ENCODE results near the gene RNF32. TPM values are rescaled to one million over a fixed set of nuclear protein-coding genes. Genes with fewer than 3 reads are reported as not detected.

Gene RNF32
- total and polyA plus RNA-seq, 5 donors from 2014 or later: 0.81 to 5.4 (median 1.6) TPM

DNA sequence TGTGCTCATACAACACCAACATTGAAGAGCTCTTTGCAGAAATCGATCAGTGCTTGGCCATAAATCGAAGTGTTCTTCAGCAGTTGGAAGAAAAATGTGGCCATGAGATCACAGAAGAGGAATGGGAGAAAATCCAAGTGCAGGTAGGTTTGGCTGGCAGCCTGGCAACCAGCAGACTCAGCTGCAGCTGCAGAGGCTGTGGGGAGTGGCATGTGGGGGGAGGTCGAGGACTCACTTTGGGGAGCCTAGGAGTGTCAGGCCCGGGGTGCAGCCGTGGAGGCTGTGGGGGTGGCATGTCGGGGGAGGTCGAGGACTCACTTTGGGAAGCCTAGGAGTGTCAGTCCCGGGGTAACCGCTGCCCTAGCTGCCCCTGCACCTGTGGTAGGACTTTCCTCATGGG, 35.1 kb downstream of the RNF32 start:
- H3K36me3 ChIP-seq (ENCODE audit: control insufficient read depth, insufficient read depth, low read length): peaks cover 33% of the 10 kb centered on the region
- Mint-ChIP-seq H3K9me3 (no peaks in the 10 kb centered on the region), H3K4me1 (no peaks in the 10 kb centered on the region), H3K27ac (peak overlapping the region in 1 of 3 donors; percentile 39), H3K36me3 (peaks cover 36% of the 10 kb centered on the region), H3K27me3 (no peaks in the 10 kb centered on the region), H3K4me3 (no peak overlapping the region)
- H3K4me1 ChIP-seq (ENCODE audit: control insufficient read depth, insufficient read depth, low read length, poor library complexity, severe bottlenecking): no peaks in the 10 kb centered on the region
- H3K27ac ChIP-seq (ENCODE audit: insufficient read depth, low read length, poor library complexity, severe bottlenecking): no peak overlapping the region
- no peaks in the 10 kb centered on the region for H3K9me3 ChIP-seq (ENCODE audit: control insufficient read depth in 2 of 2, low read length in 2 of 2)
- ATAC-seq (ENCODE audit: low read depth in 2 of 2) (no peak), DNase-seq (no peak)
- no peak overlapping the region for H3K4me3 ChIP-seq (ENCODE audit: low read depth, low read length)
- no peaks in the 10 kb centered on the region for H3K27me3 ChIP-seq (ENCODE audit: control insufficient read depth, insufficient read depth, low read length)

DNA sequence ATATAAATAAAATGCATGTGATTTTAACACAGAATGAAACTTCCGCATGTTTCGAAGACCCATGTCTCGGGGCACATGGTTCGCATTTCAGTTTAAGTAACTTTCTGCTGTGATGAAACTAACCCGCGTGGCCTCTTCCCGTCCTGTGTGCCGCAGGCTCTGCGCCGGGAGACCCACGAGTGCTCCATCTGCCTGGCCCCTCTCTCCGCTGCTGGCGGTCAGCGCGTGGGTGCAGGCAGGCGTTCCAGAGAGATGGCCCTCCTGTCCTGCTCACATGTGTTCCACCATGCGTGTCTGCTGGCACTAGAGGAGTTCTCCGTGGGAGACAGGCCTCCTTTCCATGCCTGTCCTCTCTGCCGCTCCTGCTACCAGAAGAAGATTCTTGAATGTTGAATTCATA, 35.7 kb downstream of the RNF32 start:
- peaks cover 33% of the 10 kb centered on the region for H3K36me3 ChIP-seq (ENCODE audit: control insufficient read depth, insufficient read depth, low read length)
- Mint-ChIP-seq H3K27ac (no peak overlapping the region), H3K4me3 (no peak overlapping the region), H3K27me3 (no peaks in the 10 kb centered on the region), H3K4me1 (no peaks in the 10 kb centered on the region), H3K9me3 (no peaks in the 10 kb centered on the region), H3K36me3 (peaks cover 32% of the 10 kb centered on the region)
- H3K9me3 ChIP-seq (ENCODE audit: control insufficient read depth in 2 of 2, low read length in 2 of 2): no peaks in the 10 kb centered on the region
- no peaks in the 10 kb centered on the region for H3K27me3 ChIP-seq (ENCODE audit: control insufficient read depth, insufficient read depth, low read length)
- no peak overlapping the region for H3K27ac ChIP-seq (ENCODE audit: insufficient read depth, low read length, poor library complexity, severe bottlenecking)
- H3K4me3 ChIP-seq (ENCODE audit: low read depth, low read length): no peak overlapping the region
- no peaks in the 10 kb centered on the region for H3K4me1 ChIP-seq (ENCODE audit: control insufficient read depth, insufficient read depth, low read length, poor library complexity, severe bottlenecking)
- DNase-seq: no peak
- no peak for ATAC-seq (ENCODE audit: low read depth in 2 of 2)

DNA sequence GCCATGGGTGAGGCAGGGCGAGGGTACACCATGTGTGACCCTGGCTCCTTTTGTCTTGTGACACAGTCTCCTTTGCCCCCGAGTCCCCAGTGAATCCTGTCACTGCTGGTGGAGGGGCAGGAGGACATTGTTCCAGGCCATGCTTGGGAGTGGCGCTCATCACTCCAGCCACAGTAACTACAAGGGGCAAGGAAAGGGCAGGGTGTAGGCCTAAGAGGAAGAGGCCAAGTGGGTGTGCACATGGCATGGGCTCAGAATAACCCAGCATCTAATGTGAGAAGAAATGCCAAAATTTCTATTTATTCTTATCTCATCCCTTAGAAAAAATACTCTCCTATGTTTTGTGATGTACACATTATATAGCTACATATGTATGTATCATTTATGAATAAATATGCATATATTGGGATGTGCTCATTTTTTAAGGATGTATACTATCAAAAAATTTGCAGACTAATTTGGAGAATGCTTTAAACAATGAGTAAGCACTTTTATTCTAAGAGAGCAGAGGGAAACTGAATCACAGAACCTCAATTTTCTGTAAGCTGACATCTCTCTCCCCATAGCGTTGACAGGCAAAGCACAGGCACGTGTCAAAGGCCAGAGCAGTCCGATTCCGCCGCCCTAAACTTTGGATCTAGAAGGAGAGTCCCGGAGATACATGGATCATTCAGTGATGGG, 36.9 kb downstream of the RNF32 start:
- Histone ChIP-seq H3K36me3 (ENCODE audit: control insufficient read depth, insufficient read depth, low read length) (peaks cover 42% of the 10 kb centered on the region), H3K4me3 (ENCODE audit: low read depth, low read length) (no peak overlapping the region), H3K9me3 (ENCODE audit: control insufficient read depth in 2 of 2, low read length in 2 of 2) (no peaks in the 10 kb centered on the region), H3K27ac (ENCODE audit: insufficient read depth, low read length, poor library complexity, severe bottlenecking) (no peak overlapping the region), H3K4me1 (ENCODE audit: control insufficient read depth, insufficient read depth, low read length, poor library complexity, severe bottlenecking) (no peaks in the 10 kb centered on the region), H3K27me3 (ENCODE audit: control insufficient read depth, insufficient read depth, low read length) (no peaks in the 10 kb centered on the region)
- Mint-ChIP-seq H3K4me3 (no peak overlapping the region), H3K9me3 (no peaks in the 10 kb centered on the region), H3K4me1 (no peaks in the 10 kb centered on the region), H3K36me3 (peaks cover 36% of the 10 kb centered on the region), H3K27ac (peak overlapping the region in 1 of 3 donors; percentile 59), H3K27me3 (no peaks in the 10 kb centered on the region)
- no peak for DNase-seq
- ATAC-seq (ENCODE audit: low read depth in 2 of 2): no peak

DNA sequence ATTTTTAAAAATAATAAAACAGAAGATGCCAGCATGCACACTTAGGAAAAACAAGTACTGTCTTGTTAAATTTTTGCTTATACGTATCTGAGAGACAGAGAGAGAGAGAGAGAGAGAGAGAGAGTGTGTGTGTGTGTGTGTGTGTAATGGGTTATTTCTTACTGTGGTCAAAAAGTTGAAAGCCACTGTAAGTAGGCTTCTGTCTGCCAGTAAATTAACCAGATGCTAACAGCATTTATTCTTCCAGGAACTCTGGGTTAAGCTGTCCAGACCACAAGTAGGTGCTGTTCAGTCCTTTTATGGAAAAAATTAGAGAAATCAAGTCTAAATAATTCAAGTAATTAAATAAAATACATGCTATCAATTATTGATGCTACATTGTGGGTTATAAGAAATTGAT, 39.7 kb downstream of the RNF32 start:
- H3K36me3 Mint-ChIP-seq: peaks cover 38% of the 10 kb centered on the region
- H3K4me1 ChIP-seq (ENCODE audit: control insufficient read depth, insufficient read depth, low read length, poor library complexity, severe bottlenecking): no peaks in the 10 kb centered on the region
- H3K9me3 Mint-ChIP-seq: no peaks in the 10 kb centered on the region
- H3K27me3 ChIP-seq (ENCODE audit: control insufficient read depth, insufficient read depth, low read length): no peaks in the 10 kb centered on the region
- H3K4me3 Mint-ChIP-seq: no peak overlapping the region
- H3K36me3 ChIP-seq (ENCODE audit: control insufficient read depth, insufficient read depth, low read length): peaks cover 53% of the 10 kb centered on the region
- no peak overlapping the region for H3K4me3 ChIP-seq (ENCODE audit: low read depth, low read length)
- H3K27ac ChIP-seq (ENCODE audit: insufficient read depth, low read length, poor library complexity, severe bottlenecking): no peak overlapping the region
- no peaks in the 10 kb centered on the region for H3K27me3 Mint-ChIP-seq
- no peaks in the 10 kb centered on the region for H3K9me3 ChIP-seq (ENCODE audit: control insufficient read depth in 2 of 2, low read length in 2 of 2)
- DNase-seq (no peak), ATAC-seq (ENCODE audit: low read depth in 2 of 2) (no peak)
- H3K4me1 Mint-ChIP-seq: no peaks in the 10 kb centered on the region
- peak overlapping the region in 1 of 3 donors; percentile 73 for H3K27ac Mint-ChIP-seq

DNA sequence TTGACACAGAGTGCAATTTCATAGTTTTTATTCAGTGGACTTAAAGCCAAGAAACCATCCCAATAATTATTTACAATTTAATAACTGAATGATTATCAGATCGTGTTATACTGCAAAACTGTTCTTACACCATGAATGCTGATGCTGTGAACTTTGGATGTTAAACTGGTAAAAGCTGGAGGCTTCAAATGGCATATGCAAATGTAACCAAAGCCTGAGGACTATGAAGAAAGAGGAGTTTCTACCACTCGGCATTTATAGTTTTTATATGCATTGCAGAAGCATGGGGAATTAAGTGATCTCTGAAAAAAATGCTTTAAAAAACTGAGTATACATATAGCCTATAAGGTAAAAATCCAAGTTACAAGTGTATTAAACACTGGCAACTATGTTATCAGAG, 42.4 kb downstream of the RNF32 start:
- peaks cover 39% of the 10 kb centered on the region for H3K36me3 ChIP-seq (ENCODE audit: control insufficient read depth, insufficient read depth, low read length)

DNA sequence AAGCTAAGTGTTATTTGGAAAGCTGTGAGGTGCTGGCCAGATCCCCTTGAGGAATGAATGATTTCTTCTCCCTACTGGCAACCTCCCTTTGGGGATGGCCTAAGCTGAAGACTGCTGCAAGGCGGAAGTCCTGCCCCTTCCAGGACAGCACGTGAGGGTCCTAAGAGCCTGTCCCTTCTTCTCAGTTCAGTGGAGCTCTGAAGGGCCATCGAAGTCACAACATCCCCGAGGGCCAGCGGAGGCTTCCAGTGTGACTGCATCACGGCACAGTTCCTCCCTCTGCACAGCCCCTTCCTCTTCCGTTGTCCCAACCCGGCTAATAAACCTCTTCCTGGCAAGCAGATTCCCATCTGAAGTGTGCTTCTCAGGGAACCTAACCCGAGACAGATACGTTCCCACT, 43.7 kb downstream of the RNF32 start:
- no peaks in the 10 kb centered on the region for H3K27me3 Mint-ChIP-seq
- peak overlapping the region in 1 of 3 donors; percentile 24 for H3K27ac Mint-ChIP-seq
- no peak overlapping the region for H3K4me3 Mint-ChIP-seq
- DNase-seq (no peak), ATAC-seq (ENCODE audit: low read depth in 2 of 2) (no peak)
- H3K9me3 ChIP-seq (ENCODE audit: control insufficient read depth in 2 of 2, low read length in 2 of 2): no peaks in the 10 kb centered on the region
- no peak overlapping the region for H3K27ac ChIP-seq (ENCODE audit: insufficient read depth, low read length, poor library complexity, severe bottlenecking)
- H3K4me1 Mint-ChIP-seq: no peaks in the 10 kb centered on the region
- H3K36me3 ChIP-seq (ENCODE audit: control insufficient read depth, insufficient read depth, low read length): peaks cover 29% of the 10 kb centered on the region
- H3K9me3 Mint-ChIP-seq: no peaks in the 10 kb centered on the region
- no peaks in the 10 kb centered on the region for H3K4me1 ChIP-seq (ENCODE audit: control insufficient read depth, insufficient read depth, low read length, poor library complexity, severe bottlenecking)
- no peaks in the 10 kb centered on the region for H3K27me3 ChIP-seq (ENCODE audit: control insufficient read depth, insufficient read depth, low read length)
- peaks cover 19% of the 10 kb centered on the region for H3K36me3 Mint-ChIP-seq
- H3K4me3 ChIP-seq (ENCODE audit: low read depth, low read length): no peak overlapping the region

More for the DNA sequence above, 42.4 kb downstream of the RNF32 start:
- H3K4me3 ChIP-seq (ENCODE audit: low read depth, low read length): no peak overlapping the region
- DNase-seq (no peak), ATAC-seq (ENCODE audit: low read depth in 2 of 2) (no peak)
- Mint-ChIP-seq H3K4me1 (no peaks in the 10 kb centered on the region), H3K36me3 (peaks cover 29% of the 10 kb centered on the region), H3K4me3 (no peak overlapping the region), H3K9me3 (no peaks in the 10 kb centered on the region), H3K27me3 (no peaks in the 10 kb centered on the region), H3K27ac (no peak overlapping the region)
- no peaks in the 10 kb centered on the region for H3K27me3 ChIP-seq (ENCODE audit: control insufficient read depth, insufficient read depth, low read length)
- no peak overlapping the region for H3K27ac ChIP-seq (ENCODE audit: insufficient read depth, low read length, poor library complexity, severe bottlenecking)
- H3K4me1 ChIP-seq (ENCODE audit: control insufficient read depth, insufficient read depth, low read length, poor library complexity, severe bottlenecking): no peaks in the 10 kb centered on the region
- no peaks in the 10 kb centered on the region for H3K9me3 ChIP-seq (ENCODE audit: control insufficient read depth in 2 of 2, low read length in 2 of 2)

DNA sequence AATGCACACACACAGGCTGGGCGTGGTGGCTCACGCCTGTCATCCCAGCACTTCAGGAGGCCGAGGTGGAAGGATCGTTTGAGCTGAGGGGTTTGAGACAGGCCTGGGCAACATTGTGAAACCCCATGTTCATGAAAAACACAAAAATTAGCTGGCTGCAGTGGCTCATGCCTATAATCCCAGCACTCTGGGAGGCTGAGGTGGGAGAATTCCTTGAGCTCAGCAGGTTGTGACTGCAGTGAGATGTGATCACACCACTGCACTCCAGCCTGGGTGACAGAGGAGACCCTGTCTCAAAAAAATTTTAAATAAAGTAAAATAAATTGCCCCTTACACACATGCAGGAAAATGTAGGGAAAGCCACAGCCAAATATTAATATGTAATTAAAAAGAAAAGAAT, 44.1 kb downstream of the RNF32 start:
- Mint-ChIP-seq H3K4me1 (no peaks in the 10 kb centered on the region), H3K27ac (peak overlapping the region in 1 of 3 donors; percentile 24), H3K36me3 (peaks cover 19% of the 10 kb centered on the region), H3K4me3 (no peak overlapping the region), H3K27me3 (no peaks in the 10 kb centered on the region), H3K9me3 (no peaks in the 10 kb centered on the region)
- Histone ChIP-seq H3K27me3 (ENCODE audit: control insufficient read depth, insufficient read depth, low read length) (no peaks in the 10 kb centered on the region), H3K9me3 (ENCODE audit: control insufficient read depth in 2 of 2, low read length in 2 of 2) (no peaks in the 10 kb centered on the region), H3K4me3 (ENCODE audit: low read depth, low read length) (no peak overlapping the region), H3K27ac (ENCODE audit: insufficient read depth, low read length, poor library complexity, severe bottlenecking) (no peak overlapping the region), H3K4me1 (ENCODE audit: control insufficient read depth, insufficient read depth, low read length, poor library complexity, severe bottlenecking) (no peaks in the 10 kb centered on the region), H3K36me3 (ENCODE audit: control insufficient read depth, insufficient read depth, low read length) (peaks cover 29% of the 10 kb centered on the region)
- no peak for DNase-seq
- ATAC-seq (ENCODE audit: low read depth in 2 of 2): no peak

DNA sequence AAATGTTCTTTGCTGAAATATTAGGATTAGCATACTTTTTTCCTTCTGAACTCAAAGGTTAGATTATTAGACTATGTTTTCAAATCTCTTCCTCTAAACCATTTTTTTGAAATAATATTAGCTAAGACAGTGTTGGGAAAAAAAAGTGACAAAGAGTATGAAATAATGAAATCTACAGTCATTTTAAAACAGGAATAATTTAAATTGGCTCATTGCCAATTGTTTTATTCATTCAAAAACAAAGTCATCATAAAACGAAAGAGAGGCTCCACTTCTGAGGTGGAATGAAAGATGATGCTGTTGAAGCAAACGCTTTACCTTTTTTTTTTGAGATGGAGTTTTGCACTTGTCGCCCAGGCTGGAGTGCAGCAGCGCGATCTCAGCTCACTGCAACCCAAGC, 51.2 kb downstream of the RNF32 start:
- H3K36me3 Mint-ChIP-seq: peaks cover 28% of the 10 kb centered on the region
- no peak overlapping the region for H3K4me3 Mint-ChIP-seq
- H3K9me3 Mint-ChIP-seq: peaks cover 0 to 14% (median 5%) of the 10 kb centered on the region in 7 donors
- no peak overlapping the region for H3K27ac ChIP-seq (ENCODE audit: insufficient read depth, low read length, poor library complexity, severe bottlenecking)
- peaks cover 2 to 11% (median 7%) of the 10 kb centered on the region in 4 donors for H3K4me1 Mint-ChIP-seq
- H3K27ac Mint-ChIP-seq: no peak overlapping the region
- H3K27me3 ChIP-seq (ENCODE audit: control insufficient read depth, insufficient read depth, low read length): no peaks in the 10 kb centered on the region
- H3K4me3 ChIP-seq (ENCODE audit: low read depth, low read length): no peak overlapping the region
- peaks cover 0 to 6% of the 10 kb centered on the region in 2 experiments for H3K9me3 ChIP-seq (ENCODE audit: control insufficient read depth in 2 of 2, low read length in 2 of 2)
- ATAC-seq (ENCODE audit: low read depth in 2 of 2) (no peak), DNase-seq (no peak)
- no peaks in the 10 kb centered on the region for H3K4me1 ChIP-seq (ENCODE audit: control insufficient read depth, insufficient read depth, low read length, poor library complexity, severe bottlenecking)
- H3K27me3 Mint-ChIP-seq: no peaks in the 10 kb centered on the region
- peaks cover 3% of the 10 kb centered on the region for H3K36me3 ChIP-seq (ENCODE audit: control insufficient read depth, insufficient read depth, low read length)
